ENCODE measurements around the gene TNFSF13.

Gene TNFSF13

DNA sequence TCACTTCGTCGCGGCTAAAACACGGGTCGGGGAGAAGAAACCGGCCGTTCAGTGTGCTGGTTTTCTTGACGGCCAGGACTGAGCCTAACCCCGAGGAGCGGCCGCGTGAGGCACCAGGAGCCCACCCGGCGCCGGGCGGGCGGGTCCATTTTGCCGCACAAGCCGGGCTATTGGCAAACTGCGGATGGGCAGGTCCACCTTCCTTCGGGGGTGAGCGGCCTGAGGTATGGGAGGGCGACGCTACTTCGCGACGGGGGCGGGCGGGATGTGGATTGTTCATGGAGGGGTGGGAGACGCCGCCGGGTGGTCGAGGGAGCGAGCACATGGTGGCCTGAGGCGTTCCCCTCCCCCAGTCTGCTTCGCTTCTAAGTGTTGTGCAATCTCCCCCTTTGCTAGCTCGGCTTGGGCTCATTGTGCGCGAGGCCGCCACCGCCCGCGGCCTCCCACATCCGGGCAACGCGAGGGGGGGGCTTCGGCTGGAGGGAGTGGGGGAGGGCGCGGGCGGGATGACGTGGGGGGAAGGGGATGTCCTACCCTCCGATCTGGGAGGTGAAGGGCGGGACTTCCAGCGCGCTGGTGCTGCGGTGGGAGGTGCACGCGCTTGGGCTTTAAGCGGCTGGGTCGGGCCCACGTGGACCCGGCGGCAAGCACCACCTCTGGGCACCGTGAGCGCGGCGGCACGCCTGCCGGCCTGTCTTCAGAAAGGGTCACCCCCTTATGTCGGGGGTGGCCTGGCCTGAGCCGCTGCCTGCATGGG, 15.0 kb downstream of the TNFSF13 start:
- DNase-seq, result peak in 54 of 56 donors; percentile 56 to 93 (median 84)

DNA sequence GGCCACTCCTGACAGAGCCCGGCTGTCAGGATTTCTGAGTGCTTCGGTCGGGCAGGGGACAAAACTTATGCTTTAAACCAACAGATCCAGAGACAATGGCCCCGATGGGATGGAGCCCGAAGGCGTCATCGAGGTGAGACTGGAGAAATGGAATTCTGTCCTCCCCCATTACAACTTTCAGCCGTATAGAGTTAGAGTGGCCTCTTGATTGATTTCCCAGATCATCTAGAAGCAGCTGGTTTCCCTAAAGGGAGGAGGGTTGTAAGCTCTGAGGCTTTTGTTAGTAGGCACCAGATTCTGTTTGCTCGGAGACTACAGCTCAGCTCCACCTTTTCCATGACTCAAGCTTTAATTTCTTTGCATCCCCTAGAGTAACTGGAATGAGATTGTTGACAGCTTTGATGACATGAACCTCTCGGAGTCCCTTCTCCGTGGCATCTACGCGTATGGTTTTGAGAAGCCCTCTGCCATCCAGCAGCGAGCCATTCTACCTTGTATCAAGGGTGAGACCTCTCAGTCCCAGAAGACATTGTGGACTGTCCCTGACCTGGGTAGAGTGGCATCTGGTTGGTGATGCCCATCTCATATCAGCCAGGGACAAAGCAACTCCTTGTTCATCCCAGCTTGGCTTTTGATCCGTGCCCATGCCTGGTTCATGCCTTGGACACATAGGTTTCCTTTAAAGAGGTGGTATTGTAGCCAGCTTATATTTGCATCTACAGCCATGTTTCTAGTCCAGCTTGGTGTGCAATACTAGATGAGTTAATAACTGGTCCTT, 15.8 kb downstream of the TNFSF13 start:
- DNase-seq, result no peak

- DNase-seq, result no peak
Measured at GRCh38 chr17:7575481-7575883, 16.9 kb downstream of the TNFSF13 start.

DNA sequence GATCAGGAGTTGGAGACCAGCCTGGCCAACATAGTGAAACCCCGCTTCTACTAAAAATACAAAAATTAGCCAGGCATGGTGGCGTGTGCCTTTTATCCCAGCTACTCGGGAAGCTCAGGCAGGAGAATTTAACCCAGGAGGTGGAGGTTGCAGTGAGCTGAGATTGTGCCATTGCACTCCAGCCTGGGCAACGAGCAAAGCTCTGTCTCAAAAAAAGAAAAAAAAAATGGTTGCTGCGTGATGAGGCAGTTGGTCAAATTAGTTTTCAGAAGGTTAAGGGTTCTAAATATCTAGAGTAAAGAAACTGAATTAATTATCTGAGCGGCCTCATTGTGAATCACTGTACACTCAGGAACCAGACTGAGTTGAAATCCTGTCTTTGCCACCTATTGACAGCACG, 17.4 kb downstream of the TNFSF13 start:
- DNase-seq, result no peak

GRCh38 chr17:7576432-7576937, 17.9 kb downstream of the TNFSF13 start:
- DNase-seq, result no peak

- DNase-seq, result no peak
Measured at GRCh38 chr17:7577327-7578199, 19.0 kb downstream of the TNFSF13 start.

DNA sequence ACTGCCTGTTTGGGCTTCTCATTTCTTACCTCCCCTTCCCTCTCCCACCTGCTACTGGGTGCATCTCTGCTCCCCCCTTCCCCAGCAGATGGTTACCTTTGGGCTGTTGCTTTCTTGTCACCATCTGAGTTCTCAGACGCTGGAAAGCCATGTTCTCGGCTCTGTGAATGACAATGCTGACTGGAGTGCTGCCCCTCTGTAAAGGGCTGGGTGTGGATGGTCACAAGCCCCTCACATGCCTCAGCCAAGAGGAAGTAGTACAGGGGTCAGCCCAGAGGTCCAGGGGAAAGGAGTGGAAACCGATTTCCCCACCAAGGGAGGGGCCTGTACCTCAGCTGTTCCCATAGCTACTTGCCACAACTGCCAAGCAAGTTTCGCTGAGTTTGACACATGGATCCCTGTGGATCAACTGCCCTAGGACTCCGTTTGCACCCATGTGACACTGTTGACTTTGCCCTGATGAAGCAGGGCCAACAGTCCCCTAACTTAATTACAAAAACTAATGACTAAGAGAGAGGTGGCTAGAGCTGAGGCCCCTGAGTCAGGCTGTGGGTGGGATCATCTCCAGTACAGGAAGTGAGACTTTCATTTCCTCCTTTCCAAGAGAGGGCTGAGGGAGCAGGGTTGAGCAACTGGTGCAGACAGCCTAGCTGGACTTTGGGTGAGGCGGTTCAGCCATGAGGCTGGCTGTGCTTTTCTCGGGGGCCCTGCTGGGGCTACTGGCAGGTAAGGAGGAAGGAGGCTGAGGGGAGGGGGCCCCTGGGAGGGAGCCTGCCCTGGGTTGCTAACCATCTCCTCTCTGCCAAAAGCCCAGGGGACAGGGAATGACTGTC, 20.7 kb downstream of the TNFSF13 start, which contains the start of gene CD68:
Gene CD68, plus strand, starts transcription at position 638 of the 833 bp plus-strand sequence. Its CDS starts 40 bp downstream, at position 678.
- DNase-seq, result peak in 20 of 56 donors; percentile 26 to 75 (median 46)

DNA sequence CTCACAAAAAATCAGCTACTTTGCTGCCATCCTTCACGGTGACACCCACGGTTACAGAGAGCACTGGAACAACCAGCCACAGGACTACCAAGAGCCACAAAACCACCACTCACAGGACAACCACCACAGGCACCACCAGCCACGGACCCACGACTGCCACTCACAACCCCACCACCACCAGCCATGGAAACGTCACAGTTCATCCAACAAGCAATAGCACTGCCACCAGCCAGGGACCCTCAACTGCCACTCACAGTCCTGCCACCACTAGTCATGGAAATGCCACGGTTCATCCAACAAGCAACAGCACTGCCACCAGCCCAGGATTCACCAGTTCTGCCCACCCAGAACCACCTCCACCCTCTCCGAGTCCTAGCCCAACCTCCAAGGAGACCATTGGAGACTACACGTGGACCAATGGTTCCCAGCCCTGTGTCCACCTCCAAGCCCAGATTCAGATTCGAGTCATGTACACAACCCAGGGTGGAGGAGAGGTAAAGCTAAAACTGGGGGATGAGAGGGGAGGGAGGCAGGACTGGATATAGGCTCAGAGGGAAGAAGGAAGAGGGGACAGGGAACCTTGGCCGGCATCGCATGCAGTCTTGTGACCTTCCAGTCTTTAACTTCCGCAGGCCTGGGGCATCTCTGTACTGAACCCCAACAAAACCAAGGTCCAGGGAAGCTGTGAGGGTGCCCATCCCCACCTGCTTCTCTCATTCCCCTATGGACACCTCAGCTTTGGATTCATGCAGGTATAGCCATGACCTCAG, 21.5 kb downstream of the TNFSF13 start:
- no peak for DNase-seq

- DNase-seq, result peak in 1 of 56 donors; percentile 12
Measured at GRCh38 chr17:7580604-7581575, 22.3 kb downstream of the TNFSF13 start.

DNA sequence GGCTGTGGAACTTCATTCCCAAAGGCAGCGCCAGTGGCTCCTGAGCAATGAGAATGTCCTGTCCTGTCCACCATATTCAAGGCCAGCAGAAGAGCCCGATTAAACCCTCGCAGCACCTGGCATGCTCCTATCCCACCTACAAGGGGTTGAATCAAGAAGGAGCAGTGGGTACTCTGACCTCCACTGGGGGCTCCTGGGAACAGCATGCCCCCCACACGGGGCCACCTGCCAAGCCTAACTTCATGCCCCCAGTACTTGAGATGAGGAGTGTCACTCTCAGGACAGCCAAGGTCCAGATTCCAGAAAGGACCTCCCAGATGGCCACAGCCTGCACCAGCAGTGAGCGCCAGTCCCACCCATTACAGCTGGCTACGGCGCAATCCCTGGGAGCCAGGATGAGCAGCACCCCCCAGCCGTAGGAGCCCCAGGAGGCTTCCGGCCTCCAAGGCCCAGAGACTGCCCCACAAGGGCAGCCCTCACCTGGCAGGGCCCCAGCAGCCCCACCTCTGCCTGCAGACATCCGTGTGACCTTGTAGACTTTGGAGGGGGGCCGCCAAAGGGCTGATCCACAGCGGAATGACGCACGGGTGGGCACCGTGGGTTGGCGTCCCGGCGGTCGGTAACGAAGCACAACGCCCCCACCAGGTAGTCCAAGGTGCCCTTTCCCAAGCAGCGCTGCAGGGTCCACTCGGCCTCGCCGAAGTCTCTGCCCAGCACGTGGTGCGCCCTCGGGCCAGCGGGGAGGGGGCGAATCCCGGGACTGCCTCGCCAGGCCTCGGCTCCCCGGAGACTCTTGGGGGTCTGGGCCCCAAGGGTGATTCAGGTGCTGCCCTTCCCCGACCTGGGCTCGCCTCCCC, 24.1 kb downstream of the TNFSF13 start:
- peak in 3 of 56 donors; percentile 45 to 63 (median 57) for DNase-seq

DNA sequence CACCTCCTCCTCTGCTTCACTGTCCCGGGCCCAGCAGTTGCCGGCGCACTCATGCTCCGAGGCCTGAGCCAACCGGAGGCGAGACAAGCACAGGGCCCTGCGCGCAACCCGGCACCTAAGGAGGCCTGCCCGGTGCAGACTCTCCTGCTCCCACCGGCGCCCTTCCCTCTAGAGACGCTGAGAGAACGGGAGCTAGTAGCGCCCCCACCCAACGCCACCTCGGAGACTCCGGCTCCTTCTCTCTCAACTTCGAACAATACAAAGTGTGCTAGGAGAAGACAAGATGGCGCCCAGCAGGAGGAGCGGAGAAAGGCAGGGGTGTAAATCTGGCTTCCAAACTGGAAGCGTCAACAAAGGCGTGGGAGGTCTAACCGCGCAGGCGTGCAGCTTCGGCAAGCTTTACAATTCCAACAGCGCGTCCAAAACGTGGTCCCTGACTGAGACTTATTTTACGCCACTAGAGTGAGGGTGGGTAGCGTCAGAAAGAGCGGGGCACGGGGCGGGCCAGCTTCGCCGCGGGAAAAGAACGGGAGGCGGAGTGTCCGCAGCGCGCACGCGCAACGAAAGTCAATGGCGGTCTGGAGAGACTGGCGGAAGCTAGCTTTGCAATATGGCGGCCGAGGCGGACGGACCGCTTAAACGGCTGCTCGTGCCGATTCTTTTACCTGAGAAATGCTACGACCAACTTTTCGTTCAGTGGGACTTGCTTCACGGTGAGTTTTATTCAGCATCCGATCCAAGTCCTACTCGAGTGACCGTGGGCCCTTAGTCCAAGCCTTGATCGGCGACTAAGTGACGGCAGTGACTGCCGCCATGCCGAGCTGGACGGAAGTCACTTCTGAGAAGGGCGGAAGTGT, 24.9 kb downstream of the TNFSF13 start, which contains the start of gene MPDU1:
Gene MPDU1, plus strand, starts transcription at position 600 of the 857 bp plus-strand sequence. Its CDS starts 11 bp downstream, at position 611.
- peak; percentile 66 to 100 (median 95) for DNase-seq

- no peak for DNase-seq
Measured at GRCh38 chr17:7586673-7587419, 28.3 kb downstream of the TNFSF13 start.

GRCh38 chr17:7587420-7588151, 29.0 kb downstream of the TNFSF13 start:
- DNase-seq, result peak in 3 of 56 donors; percentile 18 to 23 (median 23)

DNA sequence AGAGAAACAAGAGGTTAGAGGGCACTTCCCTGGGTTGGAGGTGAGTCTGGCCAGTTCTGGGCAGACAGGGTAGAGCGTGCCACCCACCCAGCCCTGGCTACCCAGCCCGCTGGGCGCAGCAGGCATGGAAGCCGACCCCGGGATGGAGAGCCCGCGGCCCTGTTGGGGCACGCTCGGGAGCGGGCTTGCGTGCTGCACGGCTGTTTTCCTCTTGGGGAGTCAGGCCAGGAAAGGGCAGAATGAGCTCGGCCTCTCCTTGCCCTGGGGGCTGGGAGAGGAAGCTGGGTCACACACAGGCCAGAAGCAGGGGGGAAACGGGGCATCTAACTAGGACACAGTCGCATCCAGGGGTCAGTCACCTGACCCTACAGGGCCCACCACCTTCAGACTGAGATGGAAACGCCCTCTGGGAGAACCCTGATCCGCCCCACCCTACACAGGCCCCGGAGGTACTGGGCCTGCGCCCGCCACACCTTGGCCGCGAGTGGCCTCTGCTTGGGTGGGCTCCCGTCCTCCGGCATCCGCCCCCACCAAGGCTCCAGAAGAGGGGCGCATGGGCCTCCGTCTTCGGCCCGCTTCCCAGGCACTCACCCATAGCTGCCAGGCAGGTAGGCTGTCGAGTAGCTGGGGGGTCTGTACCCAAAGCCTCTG, 30.1 kb downstream of the TNFSF13 start:
- DNase-seq, result peak in 1 of 56 donors; percentile 38

All from nucleus accumbens (tissue), 56 donors.